IPS-18c (cell line): ENCODE measurements around the gene TRAF3.
"Not testable (repeated sequence)": the region's sequence is repeated elsewhere in the genome, so short reads cannot be mapped to it uniquely, and the experiment has no call there.

Experiments
- H3K4me3 ChIP-seq: 2 replicates; pipeline ENCODE4 v1.7.0; 2013; ENCODE audit warnings: low read depth, mild to moderate bottlenecking, low read length, moderate library complexity; ENCODE audit not compliant: insufficient read depth
- H3K9me3 ChIP-seq: one replicate; pipeline ENCODE4 v1.6.1; 2013; ENCODE audit warnings: mild to moderate bottlenecking, low read length, moderate library complexity; ENCODE audit not compliant: control insufficient read depth, insufficient read depth

The TRAF3 gene

GRCh38 chr14:102749393-102750305 lies 27.6 kb upstream of the TRAF3 start:
- Histone ChIP-seq H3K4me3 (no peak overlapping the region), H3K9me3 (no peaks in the 10 kb centered on the region)

GRCh38 chr14:102750376-102750775 lies 26.9 kb upstream of the TRAF3 start:
- H3K4me3 ChIP-seq, result no peak overlapping the region
- H3K9me3 ChIP-seq, result no peaks in the 10 kb centered on the region

GRCh38 chr14:102751088-102751487 lies 26.2 kb upstream of the TRAF3 start:
- Histone ChIP-seq H3K4me3 (no peak overlapping the region), H3K9me3 (no peaks in the 10 kb centered on the region)

- no peak overlapping the region for H3K4me3 ChIP-seq
These were observed 24.9 kb upstream of the TRAF3 start for GRCh38 chr14:102752239-102752847.

GRCh38 chr14:102754370-102755262 lies 22.6 kb upstream of the TRAF3 start:
- Histone ChIP-seq H3K9me3 (no peaks in the 10 kb centered on the region), H3K4me3 (no peak overlapping the region)

More at GRCh38 chr14:102752239-102752847, 24.9 kb upstream of the TRAF3 start:
- no peaks in the 10 kb centered on the region for H3K9me3 ChIP-seq

- H3K9me3 ChIP-seq, result no peaks in the 10 kb centered on the region
- no peak overlapping the region for H3K4me3 ChIP-seq
These were observed 19.6 kb upstream of the TRAF3 start for GRCh38 chr14:102757646-102758045.

GRCh38 chr14:102758087-102758486 lies 19.2 kb upstream of the TRAF3 start:
- Histone ChIP-seq H3K9me3 (peaks cover 2% of the 10 kb centered on the region), H3K4me3 (no peak overlapping the region)

- Histone ChIP-seq H3K4me3 (no peak overlapping the region), H3K9me3 (peaks cover 2% of the 10 kb centered on the region)
These were observed 17.6 kb upstream of the TRAF3 start for GRCh38 chr14:102759456-102760187.

GRCh38 chr14:102760496-102761193 lies 16.6 kb upstream of the TRAF3 start:
- Histone ChIP-seq H3K9me3 (peaks cover 2% of the 10 kb centered on the region), H3K4me3 (no peak overlapping the region)

GRCh38 chr14:102761206-102761605 lies 16.0 kb upstream of the TRAF3 start:
- no peak overlapping the region for H3K4me3 ChIP-seq
- H3K9me3 ChIP-seq, result peaks cover 2% of the 10 kb centered on the region

- peaks cover 2% of the 10 kb centered on the region for H3K9me3 ChIP-seq
- H3K4me3 ChIP-seq, result no peak overlapping the region
These were observed 13.0 kb upstream of the TRAF3 start for GRCh38 chr14:102764220-102764671.

- H3K4me3 ChIP-seq, result not testable (repeated sequence)
These were observed 11.5 kb upstream of the TRAF3 start for GRCh38 chr14:102765770-102766169.

GRCh38 chr14:102768223-102769048 lies 8.8 kb upstream of the TRAF3 start:
- no peaks in the 10 kb centered on the region for H3K9me3 ChIP-seq
- H3K4me3 ChIP-seq, result no peak overlapping the region

More at GRCh38 chr14:102765770-102766169, 11.5 kb upstream of the TRAF3 start:
- not testable (repeated sequence) for H3K9me3 ChIP-seq

- H3K9me3 ChIP-seq, result no peaks in the 10 kb centered on the region
- H3K4me3 ChIP-seq, result no peak overlapping the region
These were observed 8.3 kb upstream of the TRAF3 start for GRCh38 chr14:102769049-102769327.

- Histone ChIP-seq H3K9me3 (no peaks in the 10 kb centered on the region), H3K4me3 (no peak overlapping the region)
These were observed 6.8 kb upstream of the TRAF3 start for GRCh38 chr14:102770147-102771123.
